ENCODE results near the gene PXYLP1.

The PXYLP1 gene

DNA sequence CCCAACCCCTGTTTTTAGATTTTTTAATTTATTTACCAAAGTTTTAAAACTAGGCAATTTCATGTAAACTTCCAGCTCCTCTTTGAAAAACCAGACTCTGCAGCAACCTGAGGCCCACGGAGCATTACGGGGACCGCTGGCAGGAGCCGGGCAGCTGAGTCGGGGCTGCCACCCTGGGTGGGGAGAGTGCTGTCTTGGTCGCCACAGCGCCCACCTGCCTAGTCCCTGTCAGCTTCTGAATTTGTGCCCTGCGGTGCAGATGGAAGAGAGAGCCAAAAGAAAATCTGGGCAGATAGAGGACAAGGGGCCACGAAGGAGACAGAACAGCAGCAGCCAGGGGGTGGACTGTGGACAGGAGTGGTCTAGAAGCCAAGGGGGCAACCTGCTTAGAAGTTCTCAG, 34.6 kb downstream of the PXYLP1 start:
- H3K4me3 ChIP-seq (ENCODE audit: control insufficient read depth, low read depth, low read length): no peak overlapping the region
- no peak for DNase-seq (ENCODE audit: low read depth)
- TF ChIP-seq, protein P1, sequence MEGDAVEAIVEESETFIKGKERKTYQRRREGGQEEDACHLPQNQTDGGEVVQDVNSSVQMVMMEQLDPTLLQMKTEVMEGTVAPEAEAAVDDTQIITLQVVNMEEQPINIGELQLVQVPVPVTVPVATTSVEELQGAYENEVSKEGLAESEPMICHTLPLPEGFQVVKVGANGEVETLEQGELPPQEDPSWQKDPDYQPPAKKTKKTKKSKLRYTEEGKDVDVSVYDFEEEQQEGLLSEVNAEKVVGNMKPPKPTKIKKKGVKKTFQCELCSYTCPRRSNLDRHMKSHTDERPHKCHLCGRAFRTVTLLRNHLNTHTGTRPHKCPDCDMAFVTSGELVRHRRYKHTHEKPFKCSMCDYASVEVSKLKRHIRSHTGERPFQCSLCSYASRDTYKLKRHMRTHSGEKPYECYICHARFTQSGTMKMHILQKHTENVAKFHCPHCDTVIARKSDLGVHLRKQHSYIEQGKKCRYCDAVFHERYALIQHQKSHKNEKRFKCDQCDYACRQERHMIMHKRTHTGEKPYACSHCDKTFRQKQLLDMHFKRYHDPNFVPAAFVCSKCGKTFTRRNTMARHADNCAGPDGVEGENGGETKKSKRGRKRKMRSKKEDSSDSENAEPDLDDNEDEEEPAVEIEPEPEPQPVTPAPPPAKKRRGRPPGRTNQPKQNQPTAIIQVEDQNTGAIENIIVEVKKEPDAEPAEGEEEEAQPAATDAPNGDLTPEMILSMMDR (IDR thresholded peaks at IDR 0.05; ENCODE audit: control insufficient read depth, insufficient read depth, low read depth, low read length, missing control alignments): no peak

DNA sequence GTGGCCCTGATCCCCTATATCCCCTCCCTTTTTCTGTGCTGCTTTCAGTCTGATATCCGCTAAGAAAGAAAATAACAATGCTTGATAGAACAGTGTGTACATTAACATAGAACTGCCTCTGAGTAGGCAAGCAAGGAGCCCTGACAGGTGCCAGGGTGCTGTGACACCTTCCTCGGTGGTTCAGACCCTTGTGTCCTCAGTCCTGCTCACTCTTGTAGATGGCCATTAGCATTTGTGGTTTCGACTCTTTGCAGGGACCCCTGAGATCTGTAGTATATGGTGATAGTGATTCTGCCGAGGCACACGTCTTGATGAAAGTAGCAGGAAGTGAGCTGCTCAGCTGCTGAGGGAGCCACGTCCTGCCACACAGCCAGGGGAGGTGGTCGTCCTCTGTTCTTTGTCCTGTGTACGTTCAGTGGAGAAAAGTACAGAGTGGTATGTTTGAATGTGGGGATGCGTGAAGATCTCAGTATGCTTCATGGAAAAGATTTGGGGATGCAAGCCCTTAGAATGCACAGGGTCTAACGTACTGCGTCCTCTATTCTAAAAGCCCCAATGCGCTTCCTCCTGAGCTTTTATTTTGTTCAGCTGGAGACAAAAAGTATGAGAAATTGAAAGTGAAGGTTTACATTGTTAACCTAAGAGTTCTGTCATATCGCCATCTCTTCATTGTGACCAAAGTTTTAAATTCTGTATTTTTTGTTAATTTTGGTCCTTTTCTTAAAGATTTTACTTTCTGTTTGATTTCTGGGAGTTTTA, 35.4 kb downstream of the PXYLP1 start:
- DNase-seq (ENCODE audit: low read depth): no peak

DNA sequence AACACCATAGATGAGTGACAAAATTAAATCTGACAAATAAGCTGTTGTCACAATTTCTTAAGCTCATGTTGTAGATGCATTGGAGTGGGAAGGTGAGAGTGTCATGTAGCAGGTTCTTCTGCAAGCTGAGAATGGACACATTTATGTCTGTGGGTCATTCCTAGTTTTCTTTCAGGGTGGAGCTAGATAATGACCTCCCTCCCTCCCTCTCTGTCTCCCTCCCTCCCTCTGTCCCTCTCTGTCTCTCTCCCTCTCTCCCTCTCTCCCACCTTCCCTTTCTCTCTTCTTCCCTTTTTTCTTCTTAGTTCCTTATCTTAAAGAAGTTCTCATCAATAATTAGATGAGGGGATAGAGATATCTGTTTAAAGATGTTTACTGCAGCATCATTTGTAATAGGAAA, 36.0 kb downstream of the PXYLP1 start:
- TF ChIP-seq, protein P1 (IDR thresholded peaks at IDR 0.05; ENCODE audit: control insufficient read depth, insufficient read depth, low read depth, low read length, missing control alignments): no peak
- DNase-seq (ENCODE audit: low read depth): no peak
- no peak overlapping the region for H3K4me3 ChIP-seq (ENCODE audit: control insufficient read depth, low read depth, low read length)

More for the DNA sequence above, 35.4 kb downstream of the PXYLP1 start:
- TF ChIP-seq, protein P1 (IDR thresholded peaks at IDR 0.05; ENCODE audit: control insufficient read depth, insufficient read depth, low read depth, low read length, missing control alignments): no peak
- no peak overlapping the region for H3K4me3 ChIP-seq (ENCODE audit: control insufficient read depth, low read depth, low read length)

DNA sequence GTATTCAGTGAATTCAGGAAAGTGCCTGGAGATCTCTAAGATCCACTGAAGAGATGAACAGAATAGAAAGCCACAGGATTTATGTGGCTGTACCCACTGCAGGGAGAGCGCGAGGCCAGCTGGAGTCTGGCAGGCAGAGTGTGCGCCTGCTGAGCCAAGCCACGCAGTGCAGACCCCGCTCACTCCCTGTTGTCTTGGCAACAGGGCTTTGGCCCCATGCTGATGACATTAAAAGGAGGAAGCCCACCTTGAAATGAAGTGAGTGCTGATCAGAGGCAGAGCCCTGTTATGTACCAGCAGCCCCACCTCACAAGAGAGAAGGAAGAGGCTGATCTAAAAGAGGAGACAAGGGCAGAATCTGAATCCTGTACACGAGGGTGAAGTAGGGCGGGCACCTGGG, 36.7 kb downstream of the PXYLP1 start:
- H3K4me3 ChIP-seq (ENCODE audit: control insufficient read depth, low read depth, low read length): no peak overlapping the region
- TF ChIP-seq, protein P1 (IDR thresholded peaks at IDR 0.05; ENCODE audit: control insufficient read depth, insufficient read depth, low read depth, low read length, missing control alignments): no peak
- no peak for DNase-seq (ENCODE audit: low read depth)

DNA sequence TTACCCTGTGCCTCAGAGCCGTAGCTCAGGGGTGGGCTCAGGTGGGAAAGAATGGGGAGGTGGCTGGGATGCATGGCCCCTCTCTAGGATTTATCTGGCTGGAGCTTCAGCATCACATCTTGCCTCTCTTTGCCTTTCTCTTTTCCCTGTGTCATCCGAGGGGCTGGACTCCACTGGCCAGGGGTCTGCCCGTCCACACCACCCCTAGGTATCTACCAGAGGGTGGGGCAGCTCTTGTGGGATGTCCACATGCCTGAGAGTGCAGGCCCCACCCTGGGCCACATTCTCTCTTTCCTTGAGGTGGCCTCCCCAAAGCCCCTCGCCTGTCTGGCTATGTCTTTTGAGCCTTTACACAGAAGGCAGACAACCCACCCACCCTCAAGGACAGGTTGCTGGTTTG, 37.2 kb downstream of the PXYLP1 start:
- DNase-seq (ENCODE audit: low read depth): no peak
- TF ChIP-seq, protein P1 (IDR thresholded peaks at IDR 0.05; ENCODE audit: control insufficient read depth, insufficient read depth, low read depth, low read length, missing control alignments): no peak
- H3K4me3 ChIP-seq (ENCODE audit: control insufficient read depth, low read depth, low read length): no peak overlapping the region

DNA sequence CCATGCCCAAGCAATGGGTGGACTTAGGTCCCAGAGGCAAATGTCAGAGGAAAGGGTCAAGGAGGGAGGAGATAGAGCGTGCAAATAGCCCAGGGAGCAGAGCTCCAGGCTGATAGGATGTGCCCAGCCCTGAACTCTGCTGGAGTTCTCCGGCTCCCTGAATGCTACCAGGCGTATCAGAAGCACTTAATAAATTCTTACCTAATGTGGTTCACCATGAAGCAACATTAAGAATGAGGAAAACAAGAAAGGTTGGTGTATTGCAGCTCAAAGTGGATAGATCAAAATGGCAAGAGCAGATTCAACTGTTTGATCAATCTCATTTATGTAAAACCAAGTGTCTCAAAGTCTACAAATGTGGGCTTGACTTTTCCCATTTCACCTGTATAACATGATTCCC, 38.3 kb downstream of the PXYLP1 start:
- DNase-seq (ENCODE audit: low read depth): no peak
- TF ChIP-seq, protein P1 (IDR thresholded peaks at IDR 0.05; ENCODE audit: control insufficient read depth, insufficient read depth, low read depth, low read length, missing control alignments): no peak

More for the DNA sequence above, 38.3 kb downstream of the PXYLP1 start:
- H3K4me3 ChIP-seq (ENCODE audit: control insufficient read depth, low read depth, low read length): no peak overlapping the region
